GM18508 (cell line): ENCODE data around the gene AAK1.

ENCODE experiments used
- ATAC-seq: cut with Tn5 transposase; IDR thresholded peaks from one replicate; pipeline ENCODE4 v1.9.1; 2021; ENCODE audit warnings: moderate number of reproducible peaks; ENCODE audit not compliant: insufficient read depth, unreplicated experiment

AAK1 gene

GRCh38 chr2:69604026-69604678 is 39.4 kb downstream of the AAK1 start:
- no peak for ATAC-seq

DNA sequence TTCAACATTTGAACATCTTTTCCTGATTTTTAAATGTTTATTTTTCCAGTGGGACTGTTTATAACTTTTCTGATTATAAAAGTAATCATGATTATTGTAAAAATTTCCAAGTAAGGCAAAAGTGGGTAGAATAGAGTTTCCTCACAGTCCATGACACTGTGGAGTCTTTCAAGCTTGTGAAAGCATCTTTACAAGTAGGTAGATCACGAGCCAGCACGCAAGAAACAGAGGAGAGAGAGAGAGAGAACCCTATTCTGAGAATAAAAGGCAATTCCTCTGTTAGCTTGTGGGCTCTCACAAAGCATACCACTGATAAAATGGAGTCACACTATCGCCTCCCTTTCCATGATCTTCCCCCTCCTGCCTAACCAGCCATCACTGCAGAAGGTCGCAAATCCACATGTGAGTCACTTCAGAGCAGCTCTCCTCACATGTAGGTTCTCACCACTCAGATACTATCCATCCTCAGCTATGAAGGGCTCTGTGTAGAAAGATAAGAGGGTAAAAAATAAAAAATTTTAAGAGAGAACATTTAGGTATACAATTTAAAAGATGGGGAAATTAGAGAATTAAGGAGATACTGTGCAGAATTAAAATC is 40.3 kb downstream of the AAK1 start:
- no peak for ATAC-seq

GRCh38 chr2:69601179-69601612 is 42.3 kb downstream of the AAK1 start:
- ATAC-seq, result no peak

GRCh38 chr2:69600425-69600824 is 43.1 kb downstream of the AAK1 start:
- no peak for ATAC-seq

GRCh38 chr2:69597843-69598610 is 45.5 kb downstream of the AAK1 start:
- ATAC-seq, result no peak

DNA sequence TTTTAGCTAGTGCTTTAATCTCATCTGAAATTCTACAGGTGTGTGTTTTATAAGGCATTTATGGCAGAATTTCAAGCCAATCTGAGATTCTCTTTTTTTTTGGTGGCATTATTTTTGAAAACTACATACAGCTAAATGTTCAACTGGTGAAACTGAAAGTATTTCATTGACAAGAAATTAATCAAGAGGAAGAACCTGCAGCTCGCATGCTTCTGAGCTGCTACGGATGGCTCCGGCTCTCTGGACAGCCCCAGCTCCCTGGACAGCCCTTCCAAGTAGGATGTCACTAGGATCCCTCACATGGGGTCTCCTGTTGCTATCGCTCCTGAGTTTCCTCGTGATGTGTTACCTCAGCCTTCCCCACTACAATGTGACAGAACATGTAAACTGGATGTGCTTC is 46.4 kb downstream of the AAK1 start:
- ATAC-seq, result no peak

DNA sequence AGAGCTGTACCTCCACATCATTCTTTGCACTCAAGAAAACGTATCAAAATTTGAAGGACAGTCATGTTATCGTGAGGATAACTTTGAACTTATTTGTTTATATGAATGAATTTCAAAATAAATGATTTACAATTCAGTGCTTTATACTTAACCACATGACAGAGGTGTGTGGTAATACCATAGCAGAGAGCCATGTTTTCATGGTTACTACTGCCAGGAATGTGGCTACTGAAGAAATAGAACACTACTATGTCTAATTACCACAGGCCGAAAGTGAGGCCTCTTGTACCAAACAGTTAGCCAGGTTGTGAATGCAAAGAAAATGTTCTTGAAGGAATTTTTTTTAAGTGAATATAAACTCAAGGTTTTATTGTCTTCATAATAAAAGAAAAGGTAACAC is 49.2 kb downstream of the AAK1 start:
- ATAC-seq, result no peak

DNA sequence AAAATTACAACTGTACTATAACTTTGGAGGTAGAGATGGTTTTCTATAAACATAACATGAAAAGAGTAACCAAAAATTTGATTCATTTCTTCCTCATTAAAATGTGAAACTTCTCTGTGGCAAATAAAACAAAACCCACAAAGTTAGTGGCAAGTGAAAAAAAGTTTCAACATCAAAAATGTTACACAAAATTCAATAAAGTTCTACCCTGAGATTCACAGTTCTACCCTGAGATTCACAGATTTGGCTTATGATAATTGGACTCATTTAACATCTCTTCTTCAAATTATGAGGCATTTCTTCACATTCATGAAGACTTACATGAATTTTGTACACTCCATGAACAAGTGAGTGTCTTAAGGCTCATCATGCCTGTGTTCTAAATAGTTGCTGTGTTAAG is 51.0 kb downstream of the AAK1 start:
- no peak for ATAC-seq

DNA sequence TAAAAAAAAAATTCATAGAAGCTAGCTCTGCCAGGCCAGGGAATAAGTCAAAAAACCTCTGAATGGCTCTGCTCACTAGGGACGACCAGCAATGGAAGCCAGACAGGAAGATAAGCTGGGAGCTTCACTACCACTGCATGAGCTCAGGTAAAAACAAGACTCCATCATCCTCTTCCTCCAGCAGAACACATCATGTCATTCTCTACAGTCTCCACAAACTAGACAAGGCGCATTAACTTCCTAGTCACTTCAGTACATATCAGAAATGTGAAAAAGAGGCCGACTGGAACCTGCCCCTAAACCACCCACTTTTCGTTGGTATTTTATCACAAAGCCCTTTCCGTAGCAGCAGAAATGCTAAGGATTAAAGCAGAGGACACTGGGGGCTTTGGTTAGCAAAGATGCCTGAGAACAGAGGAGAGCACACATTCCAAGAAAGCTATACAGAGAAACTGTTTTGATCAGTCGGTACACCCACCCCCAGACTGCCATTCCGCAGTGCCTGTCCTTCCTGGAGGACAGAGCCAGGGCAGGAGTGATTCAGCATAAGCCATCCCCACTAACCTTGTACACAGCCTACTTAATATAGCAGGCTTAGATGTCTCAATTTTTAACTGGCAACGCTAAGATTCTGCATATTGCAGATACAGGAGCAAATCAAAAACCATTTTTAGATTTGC is 53.4 kb downstream of the AAK1 start:
- no peak for ATAC-seq

DNA sequence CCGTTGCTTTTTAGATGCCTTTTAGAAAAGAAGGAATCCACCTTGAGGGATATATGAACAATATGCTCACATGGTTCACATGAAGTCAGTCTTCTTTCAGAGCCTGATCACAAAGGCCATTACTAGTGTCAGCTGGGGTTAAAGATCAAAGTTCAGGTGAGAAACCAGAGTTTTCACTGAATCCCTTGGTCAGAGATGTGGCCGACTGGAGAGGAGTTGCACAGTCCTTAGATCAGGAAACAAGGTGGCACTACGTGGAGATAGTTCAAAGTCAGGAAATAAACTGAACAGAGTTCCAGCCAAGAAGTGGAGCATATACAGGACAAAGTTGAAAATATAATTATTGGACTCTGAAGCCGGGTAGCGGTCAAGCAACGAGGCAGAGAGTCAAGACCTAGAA is 54.6 kb downstream of the AAK1 start:
- ATAC-seq, result no peak

- ATAC-seq, result no peak
Measured at GRCh38 chr2:69588403-69588802, 55.1 kb downstream of the AAK1 start.

GRCh38 chr2:69585855-69586555 is 57.5 kb downstream of the AAK1 start:
- ATAC-seq, result no peak

DNA sequence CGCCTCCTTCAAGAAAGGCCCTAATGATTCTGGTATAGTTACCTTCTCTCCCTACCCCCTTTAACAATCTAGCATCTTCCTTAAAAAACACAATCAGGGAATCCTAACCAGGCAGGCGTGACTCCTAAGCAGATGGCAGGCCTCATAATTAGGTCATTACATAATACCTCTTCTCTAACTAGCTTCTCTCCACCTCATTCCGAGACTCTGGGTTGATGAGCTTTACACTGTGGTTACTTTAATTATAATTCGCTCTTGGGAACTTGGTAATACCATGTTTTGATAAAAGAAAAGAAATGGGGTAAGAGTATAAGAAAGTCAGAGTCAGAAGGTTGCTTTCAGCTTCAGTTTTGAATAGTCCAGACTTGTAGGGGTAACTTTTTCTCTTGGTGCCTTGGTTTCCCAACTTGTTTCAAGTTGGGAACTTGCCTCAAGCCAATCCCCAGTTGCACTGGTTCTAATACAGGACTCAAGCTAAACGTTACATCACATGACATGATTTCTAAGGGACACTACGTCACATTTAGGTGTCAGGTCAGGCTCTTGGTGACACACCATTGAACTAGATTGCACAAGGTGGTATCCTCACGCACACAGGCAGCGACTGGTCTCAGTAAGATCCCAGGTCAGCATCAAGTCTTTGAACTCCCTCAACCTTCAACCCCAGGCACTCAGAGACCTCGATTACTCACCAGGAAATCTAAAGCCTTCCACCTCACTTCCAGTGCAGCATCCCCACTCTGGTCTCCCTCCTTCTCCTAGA is 59.2 kb downstream of the AAK1 start:
- ATAC-seq, result no peak

- ATAC-seq, result no peak
Measured at GRCh38 chr2:69583321-69583833, 60.2 kb downstream of the AAK1 start.

- no peak for ATAC-seq
Measured at GRCh38 chr2:69582582-69583176, 60.9 kb downstream of the AAK1 start.

- ATAC-seq, result no peak
Measured at GRCh38 chr2:69581774-69582581, 61.6 kb downstream of the AAK1 start.

- no peak for ATAC-seq
Measured at GRCh38 chr2:69580486-69580885, 63.1 kb downstream of the AAK1 start.

DNA sequence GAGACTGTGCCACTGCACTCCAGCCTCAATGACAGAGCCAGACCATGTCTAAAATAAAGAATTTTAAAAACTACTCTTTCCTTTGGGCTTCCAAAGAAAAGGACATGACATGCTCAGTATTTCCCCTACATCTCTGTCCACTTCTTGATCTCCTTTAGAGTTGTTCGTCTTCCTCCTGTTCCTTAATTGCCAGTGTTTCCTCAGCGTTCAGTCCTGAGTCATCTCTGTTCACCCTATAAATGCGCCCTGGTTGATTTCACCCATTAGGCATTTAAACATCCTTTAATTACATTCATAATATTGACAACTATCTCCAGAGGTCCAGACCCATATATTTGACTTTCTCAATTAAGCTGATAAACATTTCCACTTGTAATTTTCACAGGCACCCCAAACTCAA is 64.0 kb downstream of the AAK1 start:
- no peak for ATAC-seq
